ENCODE measurements around the gene C9orf72. TPM values are rescaled to one million over a fixed set of nuclear protein-coding genes. Genes with fewer than 3 reads are reported as not detected.

The C9orf72 gene
- total and polyA plus RNA-seq, 2 of the 8 experiments (the other 6 are each of a cell fraction or from before 2014, with no cell fraction given), result 7.2 to 17.5 TPM

- no peaks in the 10 kb centered on the region for H3K36me3 ChIP-seq (ENCODE audit: control insufficient read depth in 2 of 4, insufficient read depth in 4 of 4, low read length in 3 of 4)
- no peak overlapping the region for H3K27ac ChIP-seq (ENCODE audit: low read depth, low read length)
- H3K27me3 ChIP-seq (replicated peaks in 1 of 4; ENCODE audit: control insufficient read depth in 3 of 4, extremely low read depth in 1 of 4, insufficient read depth in 3 of 4, low read length in 3 of 4), result no peaks in the 10 kb centered on the region
- no peaks in the 10 kb centered on the region for H3K9me3 ChIP-seq (ENCODE audit: insufficient read depth in 2 of 2, low read depth in 1 of 2, low read length in 1 of 2)
- H3K79me2 ChIP-seq (ENCODE audit: control insufficient read depth in 1 of 2, insufficient read depth in 2 of 2, low read length in 2 of 2), result no peaks in the 10 kb centered on the region
- no peak overlapping the region for H3K4ac ChIP-seq (replicated peaks; ENCODE audit: insufficient read length, low read depth, low read length)
- no peaks in the 10 kb centered on the region for H3K79me1 ChIP-seq (ENCODE audit: low read depth, low read length)
- no peak overlapping the region for H2BK20ac ChIP-seq (ENCODE audit: low read length)
- no peak overlapping the region for H3K9ac ChIP-seq (replicated peaks in 1 of 4; ENCODE audit: extremely low read depth in 1 of 4, low read depth in 3 of 4, low read length in 3 of 4)
- WGBS, 2 experiments (ENCODE audit: extremely low coverage in 1 of 2, insufficient coverage in 1 of 2, insufficient read length in 1 of 2, insufficient replicate concordance in 2 of 2, low coverage in 1 of 2, low lambda C conversion rate in 2 of 2, missing lambda C conversion rate in 1 of 2), result 93% methylated on average over 11 of the region's 11 CpGs; no CpG with 5 or more reads in 1 of the 2 experiments
- H3K4me2 ChIP-seq (ENCODE audit: insufficient read depth in 1 of 2, low read depth in 2 of 2, low read length in 2 of 2), result no peak overlapping the region
- H3K23me2 ChIP-seq (ENCODE audit: low read depth, low read length), result no peaks in the 10 kb centered on the region
- no peak for FAIRE-seq
- no peaks in the 10 kb centered on the region for H4K20me1 ChIP-seq (replicated peaks in 1 of 2; ENCODE audit: control insufficient read depth in 1 of 2, insufficient read depth in 2 of 2, low read length in 2 of 2)
- ChIA-PET POLR2A (ENCODE audit: partially characterized antibody) (no interaction called here), CTCF (ENCODE audit: partially characterized antibody) (interaction anchor here (0.7 kb wide), 1 partner anchor 15 kb away, joined by 3 read pairs; no protein-coding TSS in a partner anchor)
- H3K56ac ChIP-seq (replicated peaks; ENCODE audit: insufficient read length, low read depth, low read length), result no peak overlapping the region
- no peaks in the 10 kb centered on the region for H3K4me1 ChIP-seq (replicated peaks in 1 of 4; ENCODE audit: control insufficient read depth in 3 of 4, insufficient read depth in 4 of 4, low read length in 3 of 4)
- no peak overlapping the region for H4K5ac ChIP-seq (ENCODE audit: insufficient read length, low read depth, low read length)
- no peak overlapping the region for H2BK12ac ChIP-seq (ENCODE audit: low read depth, low read length)
- no peak overlapping the region for H3K4me3 ChIP-seq (ENCODE audit: extremely low read depth in 1 of 4, insufficient read depth in 2 of 4, low read depth in 3 of 4, low read length in 4 of 4)
- H3K14ac ChIP-seq (ENCODE audit: insufficient read length), result no peak overlapping the region
- no peak overlapping the region for H2AFZ ChIP-seq (ENCODE audit: low read length)
- H2BK5ac ChIP-seq (ENCODE audit: low read depth, low read length), result no peak overlapping the region
- no peak overlapping the region for H4K91ac ChIP-seq (replicated peaks; ENCODE audit: insufficient read length, low read length)
- no peak overlapping the region for H2AK5ac ChIP-seq (ENCODE audit: low read depth, low read length)
- no peak overlapping the region for H3K18ac ChIP-seq (ENCODE audit: extremely low read depth, low read length)
- H2BK15ac ChIP-seq (ENCODE audit: low read length), result no peak overlapping the region
- H4K8ac ChIP-seq (ENCODE audit: extremely low read depth, insufficient read depth, low read length), result no peak overlapping the region
- no peak overlapping the region for H2BK120ac ChIP-seq (replicated peaks; ENCODE audit: low read depth, low read length)
- no peak for DNase-seq (ENCODE audit: low read depth in 1 of 2, low spot score in 2 of 2)
- no peak overlapping the region for H3K23ac ChIP-seq (ENCODE audit: insufficient read length)
- TF ChIP-seq, protein P1, sequence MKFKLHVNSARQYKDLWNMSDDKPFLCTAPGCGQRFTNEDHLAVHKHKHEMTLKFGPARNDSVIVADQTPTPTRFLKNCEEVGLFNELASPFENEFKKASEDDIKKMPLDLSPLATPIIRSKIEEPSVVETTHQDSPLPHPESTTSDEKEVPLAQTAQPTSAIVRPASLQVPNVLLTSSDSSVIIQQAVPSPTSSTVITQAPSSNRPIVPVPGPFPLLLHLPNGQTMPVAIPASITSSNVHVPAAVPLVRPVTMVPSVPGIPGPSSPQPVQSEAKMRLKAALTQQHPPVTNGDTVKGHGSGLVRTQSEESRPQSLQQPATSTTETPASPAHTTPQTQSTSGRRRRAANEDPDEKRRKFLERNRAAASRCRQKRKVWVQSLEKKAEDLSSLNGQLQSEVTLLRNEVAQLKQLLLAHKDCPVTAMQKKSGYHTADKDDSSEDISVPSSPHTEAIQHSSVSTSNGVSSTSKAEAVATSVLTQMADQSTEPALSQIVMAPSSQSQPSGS (IDR thresholded peaks at IDR 0.05; ENCODE audit: low read length), result no peak
- TF ChIP-seq GTF2F1 (IDR thresholded peaks at IDR 0.05; ENCODE audit: borderline replicate concordance, low read depth, low read length) (no peak), JUND (IDR thresholded peaks at IDR 0.05; ENCODE audit: low read length) (no peak), PHF8 (conservative IDR thresholded peaks at IDR 0.05; ENCODE audit: low read depth, low read length) (no peak), CHD1 (IDR thresholded peaks at IDR 0.05; ENCODE audit: low read depth, low read length) (no peak), RXRA (IDR thresholded peaks at IDR 0.05; ENCODE audit: insufficient read depth, low read depth, low read length) (no peak), MAFK (IDR thresholded peaks at IDR 0.05; ENCODE audit: low read depth, low read length) (no peak), CBX8 (IDR thresholded peaks at IDR 0.05; ENCODE audit: borderline replicate concordance, low read depth, low read length) (no peak), EZH2 (IDR thresholded peaks at IDR 0.05; ENCODE audit: low read depth, low read length, severe bottlenecking) (no peak), KDM5A (IDR thresholded peaks at IDR 0.05; ENCODE audit: low read length) (no peak), FOSL1 (IDR thresholded peaks at IDR 0.05; ENCODE audit: insufficient read depth, low read depth, low read length) (no peak)
Observed at GRCh38 chr9:27614551-27614950, 41.3 kb upstream of the C9orf72 start.
